GM23248 (cell line): ENCODE data around the gene NCKAP1. TPM values are rescaled to one million over a fixed set of nuclear protein-coding genes. Genes with fewer than 3 reads are reported as not detected.

ENCODE experiments used
- DNase-seq: peaks from one replicate; pipeline ENCODE4 v3.0.0-alpha.2; 2015
- H2AFZ ChIP-seq: fragments of 200-600 bp; sonication (generic); 2 replicates; pipeline ENCODE4 v1.6.1; 2016; ENCODE audit warnings: antibody characterized with exemption
- H3F3A ChIP-seq: fragments of 200-600 bp; sonication (generic); 2 replicates; pipeline ENCODE4 v1.6.1; 2016; ENCODE audit warnings: mild to moderate bottlenecking, antibody characterized with exemption, mixed run types; ENCODE audit not compliant: insufficient read depth
- H3K27ac ChIP-seq: fragments of 200-600 bp; sonication (generic); 2 replicates; pipeline ENCODE4 v1.5.1; 2016; ENCODE audit warnings: mild to moderate bottlenecking
- H3K27me3 ChIP-seq: fragments of 200-600 bp; sonication (generic); replicated peaks from 2 replicates; pipeline ENCODE4 v1.6.1; 2016; ENCODE audit warnings: mild to moderate bottlenecking; ENCODE audit not compliant: insufficient read depth
- H3K36me3 ChIP-seq: fragments of 200-600 bp; sonication (generic); 2 replicates; pipeline ENCODE4 v1.6.1; 2016; ENCODE audit warnings: low read depth, mild to moderate bottlenecking
- H3K4me1 ChIP-seq: fragments of 200-600 bp; sonication (generic); 2 replicates; pipeline ENCODE4 v1.6.1; 2016; ENCODE audit warnings: mild to moderate bottlenecking; ENCODE audit not compliant: insufficient read depth
- H3K4me2 ChIP-seq: fragments of 200-600 bp; sonication (generic); one replicate; pipeline ENCODE4 v1.6.1; 2016; ENCODE audit warnings: mild to moderate bottlenecking; ENCODE audit not compliant: unreplicated experiment
- H3K4me3 ChIP-seq: fragments of 200-600 bp; sonication (generic); 2 replicates; pipeline ENCODE4 v1.5.1; 2016; ENCODE audit warnings: mild to moderate bottlenecking
- H3K79me2 ChIP-seq: fragments of 200-600 bp; sonication (generic); 2 replicates; pipeline ENCODE4 v1.6.1; 2016; ENCODE audit warnings: mild to moderate bottlenecking; ENCODE audit not compliant: insufficient read depth
- H3K9ac ChIP-seq: fragments of 200-600 bp; sonication (generic); 2 replicates; pipeline ENCODE4 v1.6.1; 2016; ENCODE audit warnings: mild to moderate bottlenecking
- H3K9me2 ChIP-seq: fragments of 200-600 bp; sonication (generic); 2 replicates; pipeline ENCODE4 v1.6.1; 2016; ENCODE audit warnings: mixed run types, mild to moderate bottlenecking, moderate library complexity; ENCODE audit not compliant: insufficient read depth
- H3K9me3 ChIP-seq: fragments of 200-600 bp; sonication (generic); one replicate; pipeline ENCODE4 v1.6.1; 2017; ENCODE audit warnings: low read depth
- H4K20me1 ChIP-seq: fragments of 200-600 bp; sonication (generic); 2 replicates; pipeline ENCODE4 v1.6.0; 2016; ENCODE audit not compliant: insufficient read depth
- EZH2 ChIP-seq: fragments of 200-600 bp; sonication (generic); IDR thresholded peaks from 2 replicates; pipeline ENCODE4 v1.6.1; 2018; ENCODE audit warnings: antibody characterized with exemption, mild to moderate bottlenecking; ENCODE audit not compliant: insufficient read depth, poor library complexity, severe bottlenecking
- EZH2phosphoT487 ChIP-seq: fragments of 200-600 bp; sonication (generic); IDR thresholded peaks from 2 replicates; pipeline ENCODE4 v1.6.1; 2018; ENCODE audit warnings: antibody characterized with exemption, moderate library complexity, mild to moderate bottlenecking, low read depth; ENCODE audit not compliant: insufficient read depth
- WGBS, 2 experiments: methylation state at CpG; one replicate each; pipeline ENCODE4 v1.1.6; 2015 to 2017; ENCODE audit warnings: low lambda C conversion rate in 2 of 2, low coverage in 1 of 2; ENCODE audit errors: missing lambda C conversion rate in 2 of 2; 5-methylcytosine and 5-hydroxymethylcytosine counted together
- in situ Hi-C: fragments of 300-500 bp; cut with MboI; formaldehyde crosslinking; loops from 2 replicates; pipeline ENCODE4 v1.15.0; 2020
- polyA plus RNA-seq: library from polyadenylated mRNA; unstranded; fragments of >200 nt; fragmentation: Nextera tagmentation; extraction: Ambion mirVana; gene quantifications from 2 replicates; pipeline ENCODE4 v1.2.1, GENCODE V29; 2016
- total RNA-seq: library from RNA; depleted of rRNA; stranded (reverse); fragments of >200 nt; shearing (Covaris generic); gene quantifications from 2 replicates; pipeline ENCODE4 v1.2.3, GENCODE V29; 2014

The NCKAP1 gene
- total and polyA plus RNA-seq, 2 experiments from 2014 or later: 58.9 to 201 TPM

- in situ Hi-C loops: no loop called here
- Histone ChIP-seq H3K4me1 (no peaks in the 10 kb centered on the region), H3K27ac (no peak overlapping the region), H3K4me3 (no peak overlapping the region), H3K79me2 (no peaks in the 10 kb centered on the region), H3K4me2 (no peak overlapping the region), H3K27me3 (no peaks in the 10 kb centered on the region), H4K20me1 (no peaks in the 10 kb centered on the region), H2AFZ (no peak overlapping the region), H3F3A (no peaks in the 10 kb centered on the region), H3K9me3 (no peaks in the 10 kb centered on the region), H3K9ac (no peak overlapping the region), H3K36me3 (no peaks in the 10 kb centered on the region), H3K9me2 (no peaks in the 10 kb centered on the region)
- 73 to 76% methylated on average over 2 of the region's 2 CpGs for WGBS, 2 experiments
- DNase-seq: no peak
- TF ChIP-seq EZH2 (no peak), EZH2phosphoT487 (no peak)
These were observed 30.9 kb upstream of the NCKAP1 start for GRCh38 chr2:183069174-183069573.

GRCh38 chr2:183068561-183068960, 30.3 kb upstream of the NCKAP1 start:
- no peaks in the 10 kb centered on the region for H3K4me1 ChIP-seq
- H3K36me3 ChIP-seq: no peaks in the 10 kb centered on the region
- in situ Hi-C loops: no loop called here
- H3K9me2 ChIP-seq: no peaks in the 10 kb centered on the region
- no peaks in the 10 kb centered on the region for H3K27me3 ChIP-seq
- H3K4me3 ChIP-seq: no peak overlapping the region
- no peak overlapping the region for H3K27ac ChIP-seq
- no peak overlapping the region for H3K9ac ChIP-seq
- no peak overlapping the region for H3K4me2 ChIP-seq
- WGBS, 2 experiments: 39 to 53% methylated on average over 3 of the region's 3 CpGs
- H4K20me1 ChIP-seq: no peaks in the 10 kb centered on the region
- no peaks in the 10 kb centered on the region for H3K9me3 ChIP-seq
- H2AFZ ChIP-seq: no peak overlapping the region
- no peak for DNase-seq
- H3K79me2 ChIP-seq: no peaks in the 10 kb centered on the region
- no peaks in the 10 kb centered on the region for H3F3A ChIP-seq
- TF ChIP-seq EZH2phosphoT487 (no peak), EZH2 (no peak)

GRCh38 chr2:183063083-183063482, 24.8 kb upstream of the NCKAP1 start:
- Histone ChIP-seq H3K4me2 (no peak overlapping the region), H3K36me3 (no peaks in the 10 kb centered on the region), H3K9me3 (no peaks in the 10 kb centered on the region), H2AFZ (no peak overlapping the region), H3F3A (peaks cover 13% of the 10 kb centered on the region), H3K27ac (no peak overlapping the region), H3K9me2 (no peaks in the 10 kb centered on the region), H3K27me3 (no peaks in the 10 kb centered on the region), H3K4me1 (peaks cover 13% of the 10 kb centered on the region), H3K9ac (no peak overlapping the region), H4K20me1 (no peaks in the 10 kb centered on the region), H3K79me2 (no peaks in the 10 kb centered on the region), H3K4me3 (no peak overlapping the region)
- 13 to 14% methylated on average over 2 of the region's 2 CpGs for WGBS, 2 experiments
- DNase-seq: peak; percentile 92
- no peak for TF ChIP-seq EZH2
- TF ChIP-seq EZH2phosphoT487: no peak
- in situ Hi-C loops: no loop called here

GRCh38 chr2:183060571-183061231, 22.4 kb upstream of the NCKAP1 start:
- H3K4me1 ChIP-seq: peaks cover 13% of the 10 kb centered on the region
- no peak overlapping the region for H3K9ac ChIP-seq
- H4K20me1 ChIP-seq: no peaks in the 10 kb centered on the region
- no peak overlapping the region for H3K4me3 ChIP-seq
- H3K9me2 ChIP-seq: no peaks in the 10 kb centered on the region
- no peak overlapping the region for H3K4me2 ChIP-seq
- no peak for DNase-seq
- in situ Hi-C loops: no loop called here
- H3K27ac ChIP-seq: no peak overlapping the region
- no peak overlapping the region for H2AFZ ChIP-seq
- no peaks in the 10 kb centered on the region for H3K79me2 ChIP-seq
- H3K9me3 ChIP-seq: no peaks in the 10 kb centered on the region
- peaks cover 13% of the 10 kb centered on the region for H3F3A ChIP-seq
- TF ChIP-seq EZH2phosphoT487 (no peak), EZH2 (no peak)
- H3K36me3 ChIP-seq: no peaks in the 10 kb centered on the region
- no peaks in the 10 kb centered on the region for H3K27me3 ChIP-seq
- 96% methylated on average over 14 of the region's 14 CpGs for WGBS, 2 experiments
